ENCODE results near the gene IER3.

Gene IER3

DNA sequence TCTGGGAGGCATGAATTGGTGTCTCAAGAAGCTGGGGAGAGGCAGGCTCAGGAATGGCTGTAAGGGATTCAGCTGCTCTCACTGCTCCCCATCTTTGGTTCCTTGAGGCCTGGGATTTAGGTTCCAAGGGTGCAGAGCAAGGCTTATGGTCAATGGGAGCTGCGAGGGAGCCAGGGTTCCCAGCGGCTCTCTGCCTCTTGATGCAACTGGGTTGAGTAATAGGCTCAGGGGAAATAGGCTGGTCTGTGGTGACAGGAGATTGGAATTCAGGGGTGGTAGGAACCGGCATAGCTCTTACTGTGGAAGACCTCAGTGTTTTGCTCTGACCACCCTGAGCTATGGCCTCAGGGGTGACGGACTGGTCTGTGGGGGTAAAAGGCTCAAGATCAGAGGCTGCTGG lies 40.5 kb downstream of the IER3 start:
- no peak for DNase-seq (ENCODE audit: low read depth)

DNA sequence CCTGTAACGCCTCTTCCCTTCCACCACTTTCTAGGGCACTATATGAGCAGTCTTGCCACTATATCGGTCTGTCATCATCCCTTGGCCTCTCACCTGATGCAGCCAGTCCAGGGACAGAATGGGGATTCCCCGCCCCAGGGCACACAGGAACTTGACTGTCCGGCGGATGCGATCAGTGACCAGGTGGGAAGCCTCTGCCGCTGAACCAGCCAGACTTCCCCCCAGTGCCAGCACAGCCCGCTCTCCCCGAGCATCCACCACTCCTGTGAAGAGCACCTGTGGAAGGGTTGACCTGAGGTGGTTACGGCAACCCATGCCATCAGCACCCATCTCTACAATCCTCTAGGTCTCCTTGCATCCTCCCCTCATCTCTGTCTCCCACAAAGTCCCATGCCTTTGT lies 41.3 kb downstream of the IER3 start:
- no peak for DNase-seq (ENCODE audit: low read depth)

DNA sequence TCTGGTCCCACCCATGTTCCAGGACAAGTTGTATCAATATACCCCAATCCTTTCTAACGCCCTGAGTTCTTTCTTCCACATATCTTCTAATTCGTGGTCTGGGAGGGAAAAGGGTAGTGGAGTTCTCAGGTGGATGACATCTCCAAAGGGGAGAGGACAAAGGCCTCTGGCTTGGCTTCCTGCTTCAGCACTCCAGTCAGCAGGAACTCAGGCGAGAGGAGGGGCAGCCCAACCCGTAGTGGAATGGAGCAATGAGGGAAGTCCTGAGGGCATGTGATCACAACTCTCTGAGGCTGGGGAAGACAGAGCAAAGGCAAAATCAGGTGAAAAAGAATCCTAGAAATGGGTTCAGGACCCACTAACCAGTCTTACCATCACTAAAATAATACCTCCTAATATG lies 44.0 kb downstream of the IER3 start:
- no peak for DNase-seq (ENCODE audit: low read depth)

DNA sequence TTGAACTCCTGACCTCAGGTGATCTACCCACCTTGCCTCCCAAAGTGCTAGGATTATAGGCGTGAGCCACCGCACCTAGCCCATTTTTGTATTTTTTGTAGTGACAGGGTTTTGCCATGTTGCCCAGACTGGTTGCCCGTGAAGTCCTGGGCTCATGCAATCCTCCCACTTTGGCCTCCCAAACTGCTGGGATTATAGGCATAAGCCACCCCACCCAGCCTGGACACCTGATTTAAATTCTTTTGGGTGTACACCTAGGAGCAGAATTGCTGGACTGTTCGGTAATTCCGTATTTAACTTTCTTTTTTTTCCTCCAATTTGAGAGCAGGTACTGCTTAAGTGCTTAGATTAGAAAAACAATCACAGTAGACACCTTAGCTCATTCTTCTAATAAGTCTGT lies 47.9 kb downstream of the IER3 start:
- DNase-seq (ENCODE audit: low read depth) = no peak

All from HS-5 (cell line).